ENCODE results near the gene SELL. TPM values are rescaled to one million over a fixed set of nuclear protein-coding genes. Genes with fewer than 3 reads are reported as not detected.
"Not testable (repeated sequence)": the region's sequence is repeated elsewhere in the genome, so short reads cannot be mapped to it uniquely, and the experiment has no call there.

Gene SELL
- total RNA-seq, 2 experiments from 2014 or later: 204 to 216 TPM

DNA sequence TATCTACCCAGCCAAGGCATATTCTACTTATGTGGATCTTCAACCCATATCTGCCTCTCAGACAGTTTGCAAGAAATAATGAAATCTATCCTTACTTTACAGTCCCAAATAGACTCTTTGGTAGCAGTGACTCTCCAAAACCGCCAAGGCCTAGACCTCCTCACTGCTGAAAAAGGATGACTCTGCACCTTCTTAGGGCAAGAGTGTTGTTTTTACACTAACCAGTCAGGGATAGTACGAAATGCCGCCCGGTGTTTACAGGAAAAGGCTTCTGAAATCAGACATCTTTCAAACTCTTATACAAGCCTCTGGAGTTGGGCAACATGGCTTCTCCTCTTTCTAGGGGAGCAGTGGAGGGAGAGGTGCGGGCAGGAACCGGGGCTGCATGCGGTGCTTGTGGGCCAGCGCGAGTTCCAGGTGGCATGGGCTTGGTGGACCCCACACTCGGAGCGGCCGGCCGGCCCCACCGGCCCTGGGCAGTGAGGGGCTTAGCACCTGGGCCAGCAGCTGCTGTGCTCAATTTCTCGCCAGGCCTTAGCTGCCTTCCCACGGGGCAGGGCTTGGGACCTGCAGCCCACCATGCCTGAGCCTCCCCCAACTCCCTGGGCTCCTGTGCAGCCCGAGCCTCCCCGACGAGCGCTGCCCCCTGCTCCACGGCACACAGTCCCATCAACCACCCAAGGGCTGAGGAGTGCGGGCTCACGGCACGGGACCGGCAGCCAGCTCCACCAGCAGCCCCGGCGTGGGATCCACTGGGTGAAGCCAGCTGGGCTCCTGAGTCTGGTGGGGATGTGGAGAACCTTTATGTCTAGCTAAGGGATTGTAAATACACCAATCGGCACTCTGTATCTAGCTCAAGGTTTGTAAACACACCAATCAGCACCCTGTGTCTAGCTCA, 43.5 kb downstream of the SELL start:
- CTCF ChIA-PET; H3K36me3 ChIP-seq (ENCODE audit: insufficient read depth, low read length); intact Hi-C loops (cut with DNase I, micrococcal nuclease); H3K4me3 ChIP-seq (ENCODE audit: low read length); H3K27me3 ChIP-seq (ENCODE audit: control insufficient read depth in 1 of 2, insufficient read depth in 2 of 2, low read length in 2 of 2); H3K27me3 Mint-ChIP-seq; H3K9me3 ChIP-seq (ENCODE audit: control insufficient read depth in 1 of 2, insufficient read depth in 1 of 2, low read length in 2 of 2); POLR2A ChIA-PET; H3K9me3 Mint-ChIP-seq; H3K27ac ChIP-seq (ENCODE audit: low read depth in 1 of 2, low read length in 2 of 2): not testable (repeated sequence)
- ATAC-seq (ENCODE audit: poor library complexity): peak; percentile 17
- Mint-ChIP-seq H3K4me3 (peak overlapping the region; percentile 16), H3K4me1 (ENCODE audit: low read depth) (peaks cover 73% of the 10 kb centered on the region), H3K36me3 (ENCODE audit: low read depth) (peaks cover 14% of the 10 kb centered on the region), H3K27ac (peak overlapping the region; percentile 82)
- H3K4me1 ChIP-seq (ENCODE audit: insufficient read depth, low read length): peaks cover 24% of the 10 kb centered on the region
- DNase-seq: peak in 3 of 14 experiments; percentile 18 to 49 (median 33)

DNA sequence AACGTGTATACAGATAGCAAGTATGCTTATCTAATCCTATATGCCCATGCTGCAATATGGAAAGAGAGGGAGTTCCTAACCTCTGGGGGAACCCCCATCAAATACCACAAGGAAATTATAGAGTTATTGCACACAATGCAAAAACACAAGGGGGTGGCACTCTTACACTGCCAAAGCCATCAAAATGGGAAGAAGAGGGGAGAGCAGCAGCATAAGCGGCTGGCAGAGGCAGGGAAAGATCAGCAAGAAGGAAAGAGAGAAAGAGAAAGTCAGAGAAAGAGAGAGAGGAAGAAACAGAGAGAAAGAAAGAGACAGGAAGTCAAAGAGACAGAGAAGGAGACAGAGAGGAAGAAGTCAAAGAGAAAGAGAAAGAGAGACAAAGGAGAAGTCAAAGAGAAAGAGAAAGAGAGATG, 44.2 kb downstream of the SELL start:
- H3K4me3 ChIP-seq (ENCODE audit: low read length); H3K36me3 ChIP-seq (ENCODE audit: insufficient read depth, low read length); intact Hi-C loops (cut with DNase I, micrococcal nuclease); H3K9me3 Mint-ChIP-seq; CTCF ChIA-PET; H3K27me3 ChIP-seq (ENCODE audit: control insufficient read depth in 1 of 2, insufficient read depth in 2 of 2, low read length in 2 of 2); H3K27me3 Mint-ChIP-seq; POLR2A ChIA-PET; H3K9me3 ChIP-seq (ENCODE audit: control insufficient read depth in 1 of 2, insufficient read depth in 1 of 2, low read length in 2 of 2): not testable (repeated sequence)
- DNase-seq (peak in 1 of 14 experiments; percentile 63), ATAC-seq (ENCODE audit: poor library complexity) (peak; percentile 49)
- peak overlapping the region; percentile 82 for H3K27ac Mint-ChIP-seq
- H3K4me1 ChIP-seq (ENCODE audit: insufficient read depth, low read length): peaks cover 27% of the 10 kb centered on the region
- peaks cover 19% of the 10 kb centered on the region for H3K36me3 Mint-ChIP-seq (ENCODE audit: low read depth)
- peak overlapping the region; percentile 16 for H3K4me3 Mint-ChIP-seq
- H3K4me1 Mint-ChIP-seq (ENCODE audit: low read depth): peaks cover 74% of the 10 kb centered on the region
- H3K27ac ChIP-seq (ENCODE audit: low read depth in 1 of 2, low read length in 2 of 2): peak overlapping the region in 1 of 2 donors; percentile 38

DNA sequence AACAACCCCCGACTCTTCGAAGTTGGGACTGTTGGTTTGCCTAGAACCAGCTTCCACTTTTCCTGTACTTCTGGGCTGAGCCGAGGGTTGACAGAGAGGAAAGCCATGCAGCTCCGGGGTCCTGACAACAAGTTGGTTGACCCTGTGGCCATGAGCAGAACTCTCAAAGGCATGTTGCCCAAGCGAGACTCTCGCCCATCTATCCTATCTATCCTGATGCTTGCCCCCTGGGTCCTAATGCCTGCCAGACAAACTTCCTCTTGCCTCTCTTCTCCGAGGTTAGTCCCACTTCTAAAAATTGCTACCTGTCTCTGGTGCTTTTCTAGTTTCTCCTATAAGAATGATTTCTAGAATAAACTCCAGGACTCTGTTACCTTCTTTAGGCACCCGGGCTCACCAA, 48.7 kb downstream of the SELL start:
- H3K9me3 ChIP-seq (ENCODE audit: control insufficient read depth in 1 of 2, insufficient read depth in 1 of 2, low read length in 2 of 2); intact Hi-C loops (cut with DNase I, micrococcal nuclease); H3K36me3 ChIP-seq (ENCODE audit: insufficient read depth, low read length); ATAC-seq (ENCODE audit: poor library complexity); DNase-seq; H3K27me3 ChIP-seq (ENCODE audit: control insufficient read depth in 1 of 2, insufficient read depth in 2 of 2, low read length in 2 of 2); H3K27ac ChIP-seq (ENCODE audit: low read depth in 1 of 2, low read length in 2 of 2); CTCF ChIA-PET; H3K27me3 Mint-ChIP-seq: not testable (repeated sequence)
- Mint-ChIP-seq H3K36me3 (ENCODE audit: low read depth) (peaks cover 56% of the 10 kb centered on the region), H3K4me1 (ENCODE audit: low read depth) (peaks cover 72% of the 10 kb centered on the region), H3K4me3 (peak overlapping the region; percentile 79), H3K9me3 (peaks cover 11% of the 10 kb centered on the region), H3K27ac (peak overlapping the region; percentile 70)
- H3K4me3 ChIP-seq (ENCODE audit: low read length): peak overlapping the region; percentile 28
- H3K4me1 ChIP-seq (ENCODE audit: insufficient read depth, low read length): peaks cover 14% of the 10 kb centered on the region
- POLR2A ChIA-PET: interaction anchor here (6.5 kb wide), 1 partner anchor 30 kb away, joined by 29 read pairs; no protein-coding TSS in a partner anchor

DNA sequence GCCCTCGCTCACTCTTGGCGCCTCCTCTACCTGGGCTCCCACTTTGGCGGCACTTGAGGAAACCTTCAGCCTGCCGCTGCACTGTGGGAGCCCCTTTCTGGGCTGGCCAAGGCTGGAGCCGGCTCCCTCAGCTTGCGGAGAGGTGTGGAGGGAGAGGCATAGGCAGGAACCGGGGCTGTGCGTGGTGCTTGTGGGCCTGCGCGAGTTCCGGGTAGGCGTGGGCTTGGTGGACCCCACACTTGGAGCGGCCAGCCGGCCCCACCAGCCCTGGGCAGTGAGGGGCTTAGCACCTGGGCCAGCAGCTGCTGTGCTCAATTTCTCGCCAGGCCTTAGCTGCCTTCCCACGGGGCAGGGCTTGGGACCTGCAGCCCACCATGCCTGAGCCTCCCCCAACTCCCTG, 50.4 kb downstream of the SELL start:
- intact Hi-C loops (cut with DNase I, micrococcal nuclease); CTCF ChIA-PET; H3K4me3 ChIP-seq (ENCODE audit: low read length); H3K27me3 Mint-ChIP-seq; H3K4me3 Mint-ChIP-seq; H3K27me3 ChIP-seq (ENCODE audit: control insufficient read depth in 1 of 2, insufficient read depth in 2 of 2, low read length in 2 of 2); DNase-seq; H3K27ac ChIP-seq (ENCODE audit: low read depth in 1 of 2, low read length in 2 of 2); H3K36me3 ChIP-seq (ENCODE audit: insufficient read depth, low read length); ATAC-seq (ENCODE audit: poor library complexity): not testable (repeated sequence)
- Mint-ChIP-seq H3K27ac (peak overlapping the region; percentile 52), H3K4me1 (ENCODE audit: low read depth) (peaks cover 71% of the 10 kb centered on the region), H3K9me3 (peaks cover 15% of the 10 kb centered on the region), H3K36me3 (ENCODE audit: low read depth) (peaks cover 53% of the 10 kb centered on the region)
- peaks cover 14% of the 10 kb centered on the region for H3K4me1 ChIP-seq (ENCODE audit: insufficient read depth, low read length)
- H3K9me3 ChIP-seq (ENCODE audit: control insufficient read depth in 1 of 2, insufficient read depth in 1 of 2, low read length in 2 of 2): peaks cover 0 to 17% of the 10 kb centered on the region in 2 experiments
- POLR2A ChIA-PET: interaction anchor here (6.5 kb wide), 1 partner anchor 32 kb away, joined by 29 read pairs; no protein-coding TSS in a partner anchor

DNA sequence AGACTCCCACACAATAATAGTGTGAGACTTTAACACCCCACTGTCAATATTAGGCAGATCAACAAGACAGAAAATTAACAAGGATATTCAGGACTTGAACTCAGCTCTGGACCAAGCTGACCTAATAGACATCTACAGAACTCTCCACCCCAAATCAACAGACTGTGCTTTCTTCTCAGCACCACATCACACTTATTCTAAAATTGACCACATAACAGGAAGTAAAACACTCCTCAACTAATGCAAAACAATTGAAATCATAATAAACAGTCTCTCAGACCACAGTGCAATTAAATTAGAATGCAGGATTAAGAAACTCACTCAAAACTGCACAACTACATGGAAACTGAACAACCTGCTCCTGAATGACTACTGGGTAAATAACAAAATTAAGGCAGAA, 52.6 kb downstream of the SELL start:
- POLR2A ChIA-PET: interaction anchor here (0.8 to 6.5 kb wide), 4 partner anchors 23 to 53 kb away, joined by 3 to 29 read pairs (median 4); no protein-coding TSS in a partner anchor
- H3K36me3 Mint-ChIP-seq (ENCODE audit: low read depth): peaks cover 61% of the 10 kb centered on the region
- H3K27ac Mint-ChIP-seq: peak overlapping the region; percentile 52
- Histone ChIP-seq H3K4me1 (ENCODE audit: insufficient read depth, low read length) (peaks cover 17% of the 10 kb centered on the region), H3K9me3 (ENCODE audit: control insufficient read depth in 1 of 2, insufficient read depth in 1 of 2, low read length in 2 of 2) (peaks cover 0 to 22% of the 10 kb centered on the region in 2 experiments)
- peak in 1 of 14 experiments; percentile 63 for DNase-seq
- H3K27ac ChIP-seq (ENCODE audit: low read depth in 1 of 2, low read length in 2 of 2); H3K4me3 ChIP-seq (ENCODE audit: low read length); H3K27me3 Mint-ChIP-seq; ATAC-seq (ENCODE audit: poor library complexity); H3K27me3 ChIP-seq (ENCODE audit: control insufficient read depth in 1 of 2, insufficient read depth in 2 of 2, low read length in 2 of 2); CTCF ChIA-PET; H3K36me3 ChIP-seq (ENCODE audit: insufficient read depth, low read length): not testable (repeated sequence)
- peaks cover 15% of the 10 kb centered on the region for H3K9me3 Mint-ChIP-seq
- peaks cover 89% of the 10 kb centered on the region for H3K4me1 Mint-ChIP-seq (ENCODE audit: low read depth)
- peak overlapping the region; percentile 23 for H3K4me3 Mint-ChIP-seq
- intact Hi-C loops (cut with DNase I, micrococcal nuclease): loop anchor here in 1 of 2 experiments (5.0 kb wide), 1 partner anchor 34 kb away; no protein-coding TSS in a partner anchor
